GM12878 (cell line): ENCODE measurements around the gene ESYT3.

Source experiments
- EP300 ChIP-seq, 2 experiments: fragments of 150-350 bp in 1 of 2; IDR thresholded peaks; 2 replicates each; pipeline ENCODE4 v1.6.1; 2011 to 2012; ENCODE audit warnings: low read depth in 2 of 2, low read length in 2 of 2, borderline replicate concordance in 1 of 2, improper control_type of control experiment in 1 of 2, inconsistent platforms in 1 of 2; ENCODE audit not compliant: control insufficient read depth in 1 of 2
- KAT2A ChIP-seq: conservative IDR thresholded peaks from 2 replicates; pipeline ENCODE4 v1.6.1; 2011; ENCODE audit warnings: low read depth, low read length; ENCODE audit not compliant: control insufficient read depth
- KDM1A ChIP-seq: fragments of 200-600 bp; sonication (generic); IDR thresholded peaks from 2 replicates; pipeline ENCODE4 v1.6.1; 2016; ENCODE audit warnings: borderline replicate concordance
- NFXL1 ChIP-seq: fragments of 450-650 bp; IDR thresholded peaks from 2 replicates; pipeline ENCODE4 v1.6.1; 2017; ENCODE audit warnings: antibody characterized with exemption, mild to moderate bottlenecking, borderline replicate concordance
- NFYB ChIP-seq: IDR thresholded peaks from 2 replicates; pipeline ENCODE4 v1.6.1; 2011; ENCODE audit warnings: low read depth, mild to moderate bottlenecking, low read length, improper control_type of control experiment, moderate library complexity; ENCODE audit not compliant: insufficient read depth
- TARDBP ChIP-seq: IDR thresholded peaks from 2 replicates; pipeline ENCODE4 v1.6.1; 2016; ENCODE audit warnings: borderline replicate concordance
- TF ChIP-seq, protein P1 (sequence below): IDR thresholded peaks from 2 replicates; pipeline ENCODE4 v1.6.1; 2012; ENCODE audit warnings: mild to moderate bottlenecking, low read depth, low read length
- TF ChIP-seq, protein P2 (sequence below), 3 experiments: IDR thresholded peaks in 2 of 3; conservative IDR thresholded peaks in 1 of 3; 2 replicates each; pipeline ENCODE4 v1.5.1; 2011; ENCODE audit warnings: low read depth in 3 of 3, low read length in 3 of 3, mild to moderate bottlenecking in 3 of 3, control low read depth in 2 of 3, moderate library complexity in 2 of 3, inconsistent platforms in 1 of 3, mixed read lengths in 1 of 3; ENCODE audit not compliant: control insufficient read depth in 2 of 3, insufficient read depth in 1 of 3; ENCODE audit errors: extremely low read depth in 1 of 3
- TF ChIP-seq, protein P3 (sequence below): IDR thresholded peaks from 2 replicates; pipeline ENCODE4 v1.6.1; 2012; ENCODE audit warnings: low read depth, low read length, improper control_type of control experiment

DNA sequence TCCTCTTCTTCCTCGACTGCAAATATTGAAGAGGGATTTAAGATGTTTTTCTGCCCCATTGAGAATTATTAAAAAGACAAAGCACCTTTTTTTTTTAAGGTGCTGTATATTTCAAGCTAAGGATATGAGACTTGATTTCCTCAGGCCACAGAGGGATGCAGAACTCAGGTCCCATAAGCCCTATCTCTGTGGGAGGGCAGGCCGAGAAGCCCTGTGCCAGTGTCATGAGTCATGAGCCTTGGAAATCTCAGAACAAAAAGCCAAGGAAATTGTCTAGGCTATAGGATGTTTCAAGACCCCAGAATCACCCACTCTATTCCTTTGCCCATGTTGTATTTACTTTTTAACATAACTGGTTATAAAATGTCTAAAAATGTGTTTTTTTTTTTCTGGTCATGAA is 7.3 kb downstream of the ESYT3 start:
- TF ChIP-seq NFYB: no peak
- TF ChIP-seq TARDBP: no peak
- TF ChIP-seq KAT2A: no peak
- TF ChIP-seq, protein P1, sequence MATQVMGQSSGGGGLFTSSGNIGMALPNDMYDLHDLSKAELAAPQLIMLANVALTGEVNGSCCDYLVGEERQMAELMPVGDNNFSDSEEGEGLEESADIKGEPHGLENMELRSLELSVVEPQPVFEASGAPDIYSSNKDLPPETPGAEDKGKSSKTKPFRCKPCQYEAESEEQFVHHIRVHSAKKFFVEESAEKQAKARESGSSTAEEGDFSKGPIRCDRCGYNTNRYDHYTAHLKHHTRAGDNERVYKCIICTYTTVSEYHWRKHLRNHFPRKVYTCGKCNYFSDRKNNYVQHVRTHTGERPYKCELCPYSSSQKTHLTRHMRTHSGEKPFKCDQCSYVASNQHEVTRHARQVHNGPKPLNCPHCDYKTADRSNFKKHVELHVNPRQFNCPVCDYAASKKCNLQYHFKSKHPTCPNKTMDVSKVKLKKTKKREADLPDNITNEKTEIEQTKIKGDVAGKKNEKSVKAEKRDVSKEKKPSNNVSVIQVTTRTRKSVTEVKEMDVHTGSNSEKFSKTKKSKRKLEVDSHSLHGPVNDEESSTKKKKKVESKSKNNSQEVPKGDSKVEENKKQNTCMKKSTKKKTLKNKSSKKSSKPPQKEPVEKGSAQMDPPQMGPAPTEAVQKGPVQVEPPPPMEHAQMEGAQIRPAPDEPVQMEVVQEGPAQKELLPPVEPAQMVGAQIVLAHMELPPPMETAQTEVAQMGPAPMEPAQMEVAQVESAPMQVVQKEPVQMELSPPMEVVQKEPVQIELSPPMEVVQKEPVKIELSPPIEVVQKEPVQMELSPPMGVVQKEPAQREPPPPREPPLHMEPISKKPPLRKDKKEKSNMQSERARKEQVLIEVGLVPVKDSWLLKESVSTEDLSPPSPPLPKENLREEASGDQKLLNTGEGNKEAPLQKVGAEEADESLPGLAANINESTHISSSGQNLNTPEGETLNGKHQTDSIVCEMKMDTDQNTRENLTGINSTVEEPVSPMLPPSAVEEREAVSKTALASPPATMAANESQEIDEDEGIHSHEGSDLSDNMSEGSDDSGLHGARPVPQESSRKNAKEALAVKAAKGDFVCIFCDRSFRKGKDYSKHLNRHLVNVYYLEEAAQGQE: no peak
- TF ChIP-seq, protein P2, sequence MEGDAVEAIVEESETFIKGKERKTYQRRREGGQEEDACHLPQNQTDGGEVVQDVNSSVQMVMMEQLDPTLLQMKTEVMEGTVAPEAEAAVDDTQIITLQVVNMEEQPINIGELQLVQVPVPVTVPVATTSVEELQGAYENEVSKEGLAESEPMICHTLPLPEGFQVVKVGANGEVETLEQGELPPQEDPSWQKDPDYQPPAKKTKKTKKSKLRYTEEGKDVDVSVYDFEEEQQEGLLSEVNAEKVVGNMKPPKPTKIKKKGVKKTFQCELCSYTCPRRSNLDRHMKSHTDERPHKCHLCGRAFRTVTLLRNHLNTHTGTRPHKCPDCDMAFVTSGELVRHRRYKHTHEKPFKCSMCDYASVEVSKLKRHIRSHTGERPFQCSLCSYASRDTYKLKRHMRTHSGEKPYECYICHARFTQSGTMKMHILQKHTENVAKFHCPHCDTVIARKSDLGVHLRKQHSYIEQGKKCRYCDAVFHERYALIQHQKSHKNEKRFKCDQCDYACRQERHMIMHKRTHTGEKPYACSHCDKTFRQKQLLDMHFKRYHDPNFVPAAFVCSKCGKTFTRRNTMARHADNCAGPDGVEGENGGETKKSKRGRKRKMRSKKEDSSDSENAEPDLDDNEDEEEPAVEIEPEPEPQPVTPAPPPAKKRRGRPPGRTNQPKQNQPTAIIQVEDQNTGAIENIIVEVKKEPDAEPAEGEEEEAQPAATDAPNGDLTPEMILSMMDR (IDR thresholded peaks at IDR 0.05 in 2 of 3, conservative IDR thresholded peaks at IDR 0.05 in 1 of 3; ENCODE audit: control insufficient read depth in 2 of 3, extremely low read depth in 1 of 3, insufficient read depth in 1 of 3, low read depth in 3 of 3, low read length in 3 of 3): no peak
- TF ChIP-seq KDM1A: no peak
- TF ChIP-seq EP300 (IDR thresholded peaks at IDR 0.05; ENCODE audit: borderline replicate concordance in 1 of 2, control insufficient read depth in 1 of 2, low read depth in 2 of 2, low read length in 2 of 2): no peak
- no peak for TF ChIP-seq NFXL1
- TF ChIP-seq, protein P3, sequence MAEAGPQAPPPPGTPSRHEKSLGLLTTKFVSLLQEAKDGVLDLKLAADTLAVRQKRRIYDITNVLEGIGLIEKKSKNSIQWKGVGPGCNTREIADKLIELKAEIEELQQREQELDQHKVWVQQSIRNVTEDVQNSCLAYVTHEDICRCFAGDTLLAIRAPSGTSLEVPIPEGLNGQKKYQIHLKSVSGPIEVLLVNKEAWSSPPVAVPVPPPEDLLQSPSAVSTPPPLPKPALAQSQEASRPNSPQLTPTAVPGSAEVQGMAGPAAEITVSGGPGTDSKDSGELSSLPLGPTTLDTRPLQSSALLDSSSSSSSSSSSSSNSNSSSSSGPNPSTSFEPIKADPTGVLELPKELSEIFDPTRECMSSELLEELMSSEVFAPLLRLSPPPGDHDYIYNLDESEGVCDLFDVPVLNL: no peak
